NCI-H748 treated with DMSO at 0.1 percent for 48 hours (cell line): ENCODE measurements around the gene C10orf53.

Source experiments
- DNase-seq: peaks from one replicate; lab custom pipeline; 2025; lab: John Stamatoyannopoulos, UW

Gene C10orf53

DNA sequence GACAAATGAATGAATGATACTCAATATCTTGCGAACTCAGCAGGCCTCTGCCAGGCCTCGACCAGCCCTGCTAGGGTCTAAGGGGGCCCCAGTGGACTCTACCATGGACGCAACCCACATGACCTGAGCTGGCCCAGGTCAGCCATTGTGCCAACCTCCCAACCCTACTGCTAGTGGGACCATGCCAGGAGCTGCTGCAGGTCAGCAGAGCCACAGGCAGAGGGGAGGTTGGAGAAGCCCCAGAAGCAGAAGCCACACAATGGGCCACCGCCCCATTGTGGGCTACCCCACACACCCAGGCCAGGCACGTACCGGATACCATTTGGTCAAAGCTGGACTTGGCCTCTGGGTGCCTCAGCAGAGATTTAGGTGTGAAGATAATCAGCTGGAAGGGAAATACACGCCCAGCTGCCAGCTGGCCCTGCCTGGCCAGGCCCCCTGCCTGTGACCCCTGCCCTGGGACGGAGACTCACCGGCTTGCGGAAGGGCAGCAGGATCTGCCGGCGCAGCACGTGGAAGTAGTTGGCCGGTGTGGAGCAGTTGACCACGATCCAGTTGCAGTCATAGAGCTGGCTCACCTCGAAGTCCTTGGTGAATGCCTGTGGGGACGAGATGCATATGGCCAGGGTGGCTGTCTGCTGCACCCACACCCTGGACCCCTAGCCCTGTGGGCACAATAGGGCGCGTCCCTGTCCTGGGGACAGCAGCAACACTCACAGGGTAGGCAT is 58.2 kb downstream of the C10orf53 start:
- no peak for DNase-seq

DNA sequence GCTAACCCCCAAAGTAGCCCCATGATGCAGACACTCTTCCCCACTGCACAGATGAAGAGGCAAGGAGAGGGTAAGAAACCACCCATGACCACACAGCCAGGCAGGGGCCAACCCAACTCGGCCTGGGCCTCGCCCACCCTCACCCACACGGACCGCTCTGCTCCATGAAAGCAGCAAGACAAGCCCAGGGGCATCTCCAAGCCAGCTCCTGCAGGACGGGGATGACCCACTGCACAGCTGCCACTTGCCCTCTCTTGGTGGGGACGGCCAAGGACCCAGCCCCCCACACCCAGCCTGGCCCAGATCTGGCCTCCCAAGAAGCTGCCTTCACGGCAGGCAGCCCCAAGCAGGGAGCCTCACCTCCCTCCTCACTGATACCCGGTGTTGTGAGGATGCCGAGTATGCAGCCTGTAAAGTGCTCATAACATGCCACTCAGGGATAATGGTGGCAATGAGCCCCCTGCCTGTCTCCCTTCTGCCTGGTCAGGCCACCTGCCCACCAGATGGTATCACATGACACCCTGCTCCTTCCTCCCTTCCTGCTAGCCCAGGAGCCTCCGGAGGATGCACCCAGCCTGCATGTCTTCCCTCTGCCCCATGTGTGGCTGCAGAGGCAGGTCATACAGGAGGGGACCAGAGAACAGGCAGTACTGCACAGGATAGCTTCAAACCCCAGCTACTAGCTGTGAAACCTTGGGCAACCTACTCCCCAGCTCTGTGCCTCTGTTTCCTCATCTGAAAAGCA is 59.3 kb downstream of the C10orf53 start:
- no peak for DNase-seq

GRCh38 chr10:49739426-49739825 is 60.0 kb downstream of the C10orf53 start:
- DNase-seq = no peak

- DNase-seq = no peak
These were observed 61.1 kb downstream of the C10orf53 start for GRCh38 chr10:49740346-49741107.

DNA sequence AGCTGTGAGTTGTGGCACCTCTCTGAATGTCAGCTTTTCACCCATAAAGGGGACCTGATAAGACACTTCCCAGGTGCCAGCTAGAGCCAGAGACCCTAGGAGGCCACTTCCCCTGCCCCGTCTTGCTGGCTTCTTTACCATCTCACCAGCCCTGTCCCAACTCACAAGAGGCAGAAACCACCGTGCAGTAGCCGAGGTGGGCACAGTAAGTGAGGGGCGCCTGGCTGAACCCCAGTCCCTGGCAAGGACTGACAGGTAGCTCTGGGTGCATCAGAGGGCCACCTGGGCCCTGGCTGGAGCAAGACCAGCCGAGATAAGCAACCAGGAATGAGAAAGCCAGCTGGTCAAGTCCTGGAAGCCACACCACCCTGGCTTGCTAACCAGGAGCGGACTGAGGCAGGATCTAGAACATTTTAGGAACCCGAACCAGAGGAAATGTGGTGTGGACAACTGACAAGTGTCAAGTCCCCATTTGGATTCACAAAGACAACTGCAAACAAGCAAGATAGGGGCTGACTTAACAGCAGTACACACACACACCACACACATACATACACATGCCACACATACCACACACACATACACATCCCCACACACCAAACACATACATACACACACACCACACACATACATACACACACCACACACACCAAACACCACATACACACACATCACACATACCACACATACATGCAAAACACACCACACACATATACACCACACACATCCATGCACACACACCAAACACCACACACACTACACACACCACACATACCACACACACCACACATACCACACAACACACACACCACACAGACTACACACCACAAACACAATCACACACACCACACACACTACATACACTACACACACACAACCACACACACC is 61.9 kb downstream of the C10orf53 start:
- DNase-seq = no peak

GRCh38 chr10:49742683-49743463 is 63.4 kb downstream of the C10orf53 start:
- DNase-seq = no peak

GRCh38 chr10:49743464-49744075 is 64.1 kb downstream of the C10orf53 start:
- no peak for DNase-seq

GRCh38 chr10:49744091-49744685 is 64.7 kb downstream of the C10orf53 start:
- no peak for DNase-seq

GRCh38 chr10:49744924-49745605 is 65.6 kb downstream of the C10orf53 start:
- DNase-seq = no peak

DNA sequence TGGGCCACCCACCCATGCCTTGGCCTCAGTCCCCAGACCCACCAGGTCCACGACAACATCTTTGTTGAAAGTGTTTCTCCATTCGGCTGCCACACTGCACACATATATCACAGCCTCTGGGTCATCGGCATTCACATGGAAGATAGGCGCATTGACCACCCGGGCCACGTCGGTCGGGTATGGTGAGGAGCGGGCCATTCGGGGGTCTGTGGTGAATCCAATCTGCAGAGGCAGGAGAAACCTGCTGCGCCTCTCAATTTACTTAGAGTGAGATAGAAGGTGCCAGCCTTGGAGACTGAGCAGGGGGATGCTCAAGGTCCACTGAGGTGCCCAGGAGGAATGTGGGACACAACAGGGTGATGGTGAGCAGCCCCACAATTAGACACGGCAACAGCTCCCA is 66.3 kb downstream of the C10orf53 start:
- DNase-seq = no peak

GRCh38 chr10:49746626-49747302 is 67.3 kb downstream of the C10orf53 start:
- no peak for DNase-seq
